ENCODE results near the gene ZNF582.
"Not testable (repeated sequence)": the region's sequence is repeated elsewhere in the genome, so short reads cannot be mapped to it uniquely, and the experiment has no call there.

ZNF582 gene

DNA sequence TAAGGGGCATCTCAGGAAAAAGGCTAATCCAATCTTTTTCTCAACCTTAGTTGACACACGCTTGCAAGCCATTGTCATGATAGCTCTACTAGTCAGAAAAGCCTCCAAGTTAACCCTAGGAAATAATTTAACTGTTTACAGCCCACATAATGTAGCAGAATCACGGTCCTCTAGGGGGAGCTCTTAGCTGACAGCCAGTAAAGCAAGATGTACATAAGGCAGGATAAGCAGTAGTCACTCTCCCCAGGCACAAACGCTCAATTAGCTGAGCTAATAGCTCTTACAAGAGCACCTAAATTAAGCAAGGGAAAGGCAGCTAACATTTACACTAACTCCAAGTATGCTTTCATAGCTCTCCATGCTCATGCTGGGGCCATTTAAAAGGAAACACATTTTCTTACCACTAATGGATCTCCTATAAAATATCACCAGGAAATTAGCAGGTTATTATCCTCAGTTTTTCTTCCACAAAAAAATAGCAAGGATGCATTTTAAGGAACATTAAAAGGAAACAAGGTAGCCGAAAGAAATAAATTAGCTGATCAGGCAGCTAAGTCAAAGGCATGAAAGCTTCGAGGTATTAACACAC, 45.0 kb downstream of the ZNF582 start:
- H3K36me3 ChIP-seq (ENCODE audit: control insufficient read depth, insufficient read depth, low read length): no peaks in the 10 kb centered on the region

DNA sequence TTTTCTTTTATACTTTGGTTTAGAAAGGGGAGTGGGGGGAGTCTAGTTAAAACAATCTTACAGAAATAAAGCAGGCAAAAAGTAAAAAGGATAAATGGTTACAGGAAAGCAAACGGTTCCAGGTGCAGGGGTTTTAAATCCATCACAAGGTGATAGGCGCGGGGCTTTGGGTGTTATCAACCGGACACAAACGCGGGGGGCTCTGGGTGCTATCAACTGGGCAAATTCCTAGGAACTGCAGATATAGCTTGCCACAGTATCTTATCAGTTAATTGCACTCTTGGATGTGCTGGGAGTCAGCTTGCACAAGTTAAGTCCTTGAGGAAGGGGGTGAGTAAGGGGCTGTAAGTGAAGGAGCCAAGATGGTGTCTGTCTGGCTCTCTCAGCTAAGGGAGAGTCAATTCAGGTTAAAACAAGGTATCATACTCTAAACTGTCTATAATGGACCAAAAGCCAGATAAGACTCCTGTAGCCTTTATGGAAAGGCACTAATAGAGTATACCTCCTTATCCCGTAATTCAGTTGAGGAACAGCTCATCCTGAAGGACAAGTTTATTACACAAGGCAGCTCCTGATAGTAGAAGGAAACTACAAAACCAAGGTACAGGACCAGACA, 46.1 kb downstream of the ZNF582 start:
- peaks cover 24% of the 10 kb centered on the region; the same call in 1 of the 2 replicates for H3K4me1 ChIP-seq (ENCODE audit: control insufficient read depth, insufficient read depth, low read length)
- H3K27me3 ChIP-seq (ENCODE audit: control insufficient read depth, insufficient read depth, low read length): no peaks in the 10 kb centered on the region
- H3K27ac ChIP-seq (ENCODE audit: low read depth, low read length): no peak overlapping the region
- peaks cover 19% of the 10 kb centered on the region for H3K9me3 ChIP-seq (ENCODE audit: control insufficient read depth, insufficient read depth, low read depth, low read length)
- no peak overlapping the region for H3K4me3 ChIP-seq (ENCODE audit: low read depth, low read length)
- no peak overlapping the region for H3K9ac ChIP-seq (ENCODE audit: low read length)
- H3K36me3 ChIP-seq (ENCODE audit: control insufficient read depth, insufficient read depth, low read length): no peaks in the 10 kb centered on the region

More for the DNA sequence above, 45.0 kb downstream of the ZNF582 start:
- no peaks in the 10 kb centered on the region for H3K27me3 ChIP-seq (ENCODE audit: control insufficient read depth, insufficient read depth, low read length)
- peaks cover 24% of the 10 kb centered on the region; the same call in 1 of the 2 replicates for H3K4me1 ChIP-seq (ENCODE audit: control insufficient read depth, insufficient read depth, low read length)
- H3K4me3 ChIP-seq (ENCODE audit: low read depth, low read length): no peak overlapping the region
- no peak overlapping the region for H3K9ac ChIP-seq (ENCODE audit: low read length)
- H3K9me3 ChIP-seq (ENCODE audit: control insufficient read depth, insufficient read depth, low read depth, low read length): peaks cover 8% of the 10 kb centered on the region
- no peak overlapping the region for H3K27ac ChIP-seq (ENCODE audit: low read depth, low read length)

DNA sequence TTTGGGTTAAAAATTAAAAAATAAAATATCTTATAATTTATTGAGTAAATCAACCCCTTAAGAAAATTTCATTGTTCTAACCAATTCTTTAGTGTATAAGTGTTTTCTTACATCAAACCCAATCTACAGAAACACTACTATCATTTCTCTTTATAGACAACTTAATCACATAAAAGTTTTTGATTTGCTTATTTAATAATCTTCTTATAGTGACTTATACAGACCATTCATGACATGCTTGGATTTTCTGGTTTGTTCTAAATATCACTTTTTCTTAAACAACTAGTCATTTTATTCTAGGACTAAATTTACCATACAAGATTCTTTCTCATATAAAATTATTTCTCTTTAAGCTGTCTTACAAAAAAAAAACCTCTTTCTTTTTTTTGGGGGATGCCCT, 51.4 kb downstream of the ZNF582 start:
- Histone ChIP-seq H3K4me3 (ENCODE audit: low read depth, low read length) (no peak overlapping the region), H3K36me3 (ENCODE audit: control insufficient read depth, insufficient read depth, low read length) (no peaks in the 10 kb centered on the region), H3K27me3 (ENCODE audit: control insufficient read depth, insufficient read depth, low read length) (no peaks in the 10 kb centered on the region), H3K27ac (ENCODE audit: low read depth, low read length) (no peak overlapping the region), H3K9me3 (ENCODE audit: control insufficient read depth, insufficient read depth, low read depth, low read length) (peaks cover 55% of the 10 kb centered on the region), H3K4me1 (ENCODE audit: control insufficient read depth, insufficient read depth, low read length) (peaks cover 7% of the 10 kb centered on the region; the same call in 1 of the 2 replicates), H3K9ac (ENCODE audit: low read length) (no peak overlapping the region)

DNA sequence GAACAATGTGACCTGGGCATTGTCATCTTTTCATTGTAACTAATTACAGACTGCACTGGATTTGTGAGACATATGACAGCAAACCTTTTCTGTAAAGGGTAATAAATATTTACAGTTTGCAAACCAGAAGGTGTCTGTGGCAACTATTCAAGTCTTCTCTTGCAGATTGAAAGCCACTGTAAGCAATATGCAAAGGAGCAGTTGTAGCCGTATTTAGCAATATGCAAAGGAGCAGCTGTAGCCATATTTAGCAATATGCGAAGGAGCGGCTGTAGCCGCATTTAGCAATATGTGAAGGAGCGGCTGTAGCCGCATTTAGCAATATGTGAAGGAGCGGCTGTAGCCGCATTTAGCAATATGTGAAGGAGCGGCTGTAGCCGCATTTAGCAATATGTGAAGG, 54.3 kb downstream of the ZNF582 start:
- H3K9ac ChIP-seq (ENCODE audit: low read length); H3K4me1 ChIP-seq (ENCODE audit: control insufficient read depth, insufficient read depth, low read length); H3K36me3 ChIP-seq (ENCODE audit: control insufficient read depth, insufficient read depth, low read length); H3K4me3 ChIP-seq (ENCODE audit: low read depth, low read length); H3K27me3 ChIP-seq (ENCODE audit: control insufficient read depth, insufficient read depth, low read length); H3K27ac ChIP-seq (ENCODE audit: low read depth, low read length): not testable (repeated sequence)
- H3K9me3 ChIP-seq (ENCODE audit: control insufficient read depth, insufficient read depth, low read depth, low read length): peaks cover 51% of the 10 kb centered on the region

DNA sequence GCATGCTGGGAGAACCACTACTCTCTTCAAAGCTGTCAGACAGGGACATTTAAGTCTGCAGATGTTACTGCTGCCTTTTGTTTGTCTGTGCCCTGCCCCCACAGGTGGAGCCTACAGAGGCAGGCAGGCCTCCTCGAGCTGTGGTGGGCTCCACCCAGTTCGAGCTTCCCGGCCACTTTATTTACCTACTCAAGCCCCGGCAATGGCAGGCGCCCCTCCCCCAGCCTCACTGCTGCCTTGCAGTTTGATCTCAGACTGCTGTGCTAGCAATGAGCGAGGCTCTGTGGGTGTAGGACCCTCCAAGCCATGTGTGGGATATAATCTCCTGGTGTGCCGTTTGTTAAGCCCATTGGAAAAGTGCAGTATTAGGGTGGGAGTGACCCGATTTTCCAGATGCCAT, 56.3 kb downstream of the ZNF582 start:
- H3K27ac ChIP-seq (ENCODE audit: low read depth, low read length); H3K4me1 ChIP-seq (ENCODE audit: control insufficient read depth, insufficient read depth, low read length); H3K36me3 ChIP-seq (ENCODE audit: control insufficient read depth, insufficient read depth, low read length); H3K4me3 ChIP-seq (ENCODE audit: low read depth, low read length); H3K27me3 ChIP-seq (ENCODE audit: control insufficient read depth, insufficient read depth, low read length); H3K9ac ChIP-seq (ENCODE audit: low read length): not testable (repeated sequence)
- peaks cover 37% of the 10 kb centered on the region for H3K9me3 ChIP-seq (ENCODE audit: control insufficient read depth, insufficient read depth, low read depth, low read length)

DNA sequence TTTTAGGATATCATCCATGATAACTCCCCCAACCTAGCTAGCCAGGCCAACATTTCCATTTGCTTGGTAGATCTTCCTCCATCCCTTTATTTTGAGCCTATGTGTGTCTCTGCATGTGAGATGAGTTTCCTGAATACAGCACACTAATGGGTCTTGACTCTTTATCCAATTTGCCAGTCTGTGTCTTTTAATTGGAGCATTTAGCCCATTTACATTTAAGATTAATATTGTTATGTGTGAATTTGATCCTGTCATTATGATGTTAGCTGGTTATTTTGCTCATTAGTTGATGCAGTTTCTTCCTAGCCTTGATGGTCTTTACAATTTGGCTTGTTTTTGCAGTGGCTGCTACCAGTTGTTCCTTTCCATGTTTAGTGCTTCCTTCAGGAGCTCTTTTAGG, 58.0 kb downstream of the ZNF582 start:
- H3K27me3 ChIP-seq (ENCODE audit: control insufficient read depth, insufficient read depth, low read length); H3K4me1 ChIP-seq (ENCODE audit: control insufficient read depth, insufficient read depth, low read length); H3K36me3 ChIP-seq (ENCODE audit: control insufficient read depth, insufficient read depth, low read length); H3K9ac ChIP-seq (ENCODE audit: low read length); H3K27ac ChIP-seq (ENCODE audit: low read depth, low read length); H3K4me3 ChIP-seq (ENCODE audit: low read depth, low read length): not testable (repeated sequence)
- peaks cover 29% of the 10 kb centered on the region for H3K9me3 ChIP-seq (ENCODE audit: control insufficient read depth, insufficient read depth, low read depth, low read length)

DNA sequence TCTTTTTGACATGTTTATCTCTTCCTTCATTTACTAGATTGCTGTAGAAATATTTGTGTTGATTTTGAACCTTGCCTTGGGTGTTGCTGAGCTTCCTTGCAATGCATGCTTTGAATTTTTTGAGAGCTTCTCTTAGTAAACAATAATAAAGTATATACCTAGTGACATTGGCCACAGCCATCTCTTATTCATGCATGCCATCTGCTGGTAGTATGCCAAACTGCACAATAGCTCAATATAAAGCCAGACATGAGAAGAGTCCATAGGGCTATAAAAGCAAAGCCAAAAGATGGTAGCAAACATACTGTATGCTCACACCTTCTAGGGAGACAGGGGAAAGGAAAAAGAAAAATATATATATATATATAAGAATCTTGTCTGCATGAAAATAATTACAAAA, 59.8 kb downstream of the ZNF582 start:
- no peaks in the 10 kb centered on the region for H3K36me3 ChIP-seq (ENCODE audit: control insufficient read depth, insufficient read depth, low read length)
- H3K9me3 ChIP-seq (ENCODE audit: control insufficient read depth, insufficient read depth, low read depth, low read length): peaks cover 15% of the 10 kb centered on the region
- no peak overlapping the region for H3K27ac ChIP-seq (ENCODE audit: low read depth, low read length)
- H3K9ac ChIP-seq (ENCODE audit: low read length): no peak overlapping the region
- H3K27me3 ChIP-seq (ENCODE audit: control insufficient read depth, insufficient read depth, low read length): no peaks in the 10 kb centered on the region
- no peak overlapping the region for H3K4me3 ChIP-seq (ENCODE audit: low read depth, low read length)
- H3K4me1 ChIP-seq (ENCODE audit: control insufficient read depth, insufficient read depth, low read length): no peaks in the 10 kb centered on the region
